Neuronal stem cell (in vitro differentiated cells): ENCODE data around the gene LRRTM3.

ENCODE experiments used
- DNase-seq: peaks from one replicate; pipeline ENCODE4 v3.0.0-alpha.2; 2013; ENCODE audit warnings: low spot score
- H2AFZ ChIP-seq: one replicate; pipeline ENCODE4 v1.6.1; 2013; ENCODE audit warnings: mild to moderate bottlenecking, low read length, inconsistent platforms
- H2AK5ac ChIP-seq: 2 replicates; pipeline ENCODE4 v1.6.1; 2013; ENCODE audit warnings: low read depth, mild to moderate bottlenecking, inconsistent platforms, low read length, moderate library complexity, mixed read lengths
- H2BK120ac ChIP-seq: 2 replicates; pipeline ENCODE4 v1.6.1; 2013; ENCODE audit warnings: low read depth, mild to moderate bottlenecking, inconsistent platforms, low read length, moderate library complexity, mixed read lengths
- H2BK12ac ChIP-seq: one replicate; pipeline ENCODE4 v1.6.1; 2013; ENCODE audit warnings: low read length, inconsistent platforms
- H2BK15ac ChIP-seq: 2 replicates; pipeline ENCODE4 v1.6.1; 2013; ENCODE audit warnings: mild to moderate bottlenecking, low read length, inconsistent platforms, mixed read lengths
- H2BK5ac ChIP-seq: one replicate; pipeline ENCODE4 v1.6.1; 2013; ENCODE audit warnings: inconsistent platforms, mild to moderate bottlenecking, low read length, moderate library complexity
- H3K14ac ChIP-seq: one replicate; pipeline ENCODE4 v1.6.1; 2013; ENCODE audit warnings: low read length, inconsistent platforms
- H3K18ac ChIP-seq: 2 replicates; pipeline ENCODE4 v1.6.1; 2013; ENCODE audit warnings: low read length, inconsistent platforms
- H3K23ac ChIP-seq: 2 replicates; pipeline ENCODE4 v1.6.1; 2013; ENCODE audit warnings: low read depth, mild to moderate bottlenecking, mixed read lengths, low read length, inconsistent platforms; ENCODE audit not compliant: poor library complexity
- H3K27ac ChIP-seq: replicated peaks from 3 replicates; pipeline ENCODE4 v1.5.1; 2013; ENCODE audit warnings: low read length, inconsistent platforms
- H3K27me3 ChIP-seq, 3 experiments: 2 replicates each; pipeline ENCODE4 v1.6.1; 2013; ENCODE audit warnings: low read length in 3 of 3, mild to moderate bottlenecking in 2 of 3, inconsistent platforms in 1 of 3, low read depth in 1 of 3, mixed read lengths in 1 of 3, moderate library complexity in 1 of 3; ENCODE audit not compliant: control insufficient read depth in 3 of 3, insufficient read depth in 3 of 3
- H3K36me3 ChIP-seq, 2 donors: replicated peaks in 1 of 2; 2 replicates each; pipeline ENCODE4 v1.6.1; 2013; ENCODE audit warnings: low read length in 2 of 2; ENCODE audit not compliant: control insufficient read depth in 2 of 2, insufficient read depth in 2 of 2
- H3K4ac ChIP-seq: 2 replicates; pipeline ENCODE4 v1.6.1; 2013; ENCODE audit warnings: inconsistent platforms, mild to moderate bottlenecking, low read length, moderate library complexity
- H3K4me1 ChIP-seq, 2 donors: 1 replicate in 1 of 2; 2 replicates in 1 of 2; pipeline ENCODE4 v1.6.1; 2013; ENCODE audit warnings: low read length in 2 of 2, low read depth in 1 of 2; ENCODE audit not compliant: control insufficient read depth in 2 of 2, insufficient read depth in 1 of 2
- H3K4me2 ChIP-seq: one replicate; pipeline ENCODE4 v1.6.1; 2013; ENCODE audit warnings: mild to moderate bottlenecking, low read length, inconsistent platforms; ENCODE audit not compliant: insufficient read depth, poor library complexity, severe bottlenecking
- H3K4me3 ChIP-seq, 2 donors: 2 replicates each; pipeline ENCODE4 v1.5.1; 2013; ENCODE audit warnings: low read length in 2 of 2, mild to moderate bottlenecking in 2 of 2, inconsistent platforms in 1 of 2, moderate library complexity in 1 of 2
- H3K79me1 ChIP-seq: one replicate; pipeline ENCODE4 v1.6.1; 2013; ENCODE audit warnings: low read depth, mild to moderate bottlenecking, inconsistent platforms, low read length, moderate library complexity
- H3K9ac ChIP-seq: one replicate; pipeline ENCODE4 v1.6.1; 2013; ENCODE audit warnings: mild to moderate bottlenecking, low read depth, low read length, inconsistent platforms; ENCODE audit not compliant: poor library complexity
- H3K9me3 ChIP-seq, 2 donors: replicated peaks in 1 of 2; 2 replicates each; pipeline versions ENCODE3 to v1.6.1; 2013; ENCODE audit warnings: low read length in 2 of 2, mild to moderate bottlenecking in 2 of 2, inconsistent platforms in 1 of 2, low read depth in 1 of 2, mixed read lengths in 1 of 2, moderate library complexity in 1 of 2; ENCODE audit not compliant: control insufficient read depth in 2 of 2, insufficient read depth in 1 of 2
- H4K8ac ChIP-seq: one replicate; pipeline ENCODE4 v1.6.1; 2013; ENCODE audit warnings: low read depth, mild to moderate bottlenecking, inconsistent platforms, low read length, moderate library complexity
- H4K91ac ChIP-seq: one replicate; pipeline ENCODE4 v1.6.1; 2013; ENCODE audit warnings: low read length, low read depth, mild to moderate bottlenecking, inconsistent platforms; ENCODE audit not compliant: poor library complexity
- WGBS, 2 donors: extraction: QIAGEN DNeasy Blood & Tissue Kit; methylation state at CpG; one replicate each; pipeline ENCODE4 v1.1.7; 2013; ENCODE audit warnings: missing lambda C conversion rate in 2 of 2, mixed read lengths in 1 of 2; ENCODE audit not compliant: insufficient read length in 2 of 2, insufficient replicate concordance in 1 of 2; ENCODE audit errors: extremely low coverage in 2 of 2; 5-methylcytosine and 5-hydroxymethylcytosine counted together

Gene LRRTM3

DNA sequence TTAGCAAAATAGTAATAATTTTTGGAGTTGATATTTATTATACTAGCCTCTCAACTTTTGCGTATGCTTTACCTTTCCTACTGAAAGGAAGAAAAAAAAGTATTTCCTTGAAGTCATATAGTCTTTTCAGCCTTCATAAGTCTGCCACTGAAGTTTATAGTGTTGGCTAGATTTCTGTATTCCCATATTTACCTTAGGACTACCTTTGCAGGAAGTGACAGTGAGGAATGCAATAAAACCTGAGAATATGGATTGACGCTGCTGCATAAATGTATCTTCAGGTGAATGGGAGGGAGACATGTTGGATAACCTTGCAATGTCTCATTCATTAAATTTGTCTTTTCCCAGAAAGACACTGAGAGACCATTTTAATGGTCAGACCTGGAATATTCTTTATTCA is 6.6 kb upstream of the LRRTM3 start:
- H3K27ac ChIP-seq = no peak overlapping the region
- H3K4me1 ChIP-seq = no peaks in the 10 kb centered on the region
- no peak overlapping the region for H2BK12ac ChIP-seq
- H3K4me3 ChIP-seq = no peak overlapping the region
- H2BK15ac ChIP-seq = no peak overlapping the region
- H2BK5ac ChIP-seq = no peak overlapping the region
- H3K9me3 ChIP-seq = no peaks in the 10 kb centered on the region
- no peak overlapping the region for H3K4ac ChIP-seq
- no peak overlapping the region for H2AFZ ChIP-seq
- WGBS, 2 donors = no CpG with 5 or more reads among the region's 2 CpGs
- no peak overlapping the region for H2AK5ac ChIP-seq
- H3K36me3 ChIP-seq = no peaks in the 10 kb centered on the region
- no peaks in the 10 kb centered on the region for H3K79me1 ChIP-seq
- H3K14ac ChIP-seq = no peak overlapping the region
- H3K9ac ChIP-seq = no peak overlapping the region
- H2BK120ac ChIP-seq = no peak overlapping the region
- H3K18ac ChIP-seq = no peak overlapping the region
- no peak for DNase-seq
- H3K23ac ChIP-seq = no peak overlapping the region
- H3K4me2 ChIP-seq = no peak overlapping the region
- no peaks in the 10 kb centered on the region for H3K27me3 ChIP-seq
- H4K8ac ChIP-seq = no peak overlapping the region
- H4K91ac ChIP-seq = no peak overlapping the region

DNA sequence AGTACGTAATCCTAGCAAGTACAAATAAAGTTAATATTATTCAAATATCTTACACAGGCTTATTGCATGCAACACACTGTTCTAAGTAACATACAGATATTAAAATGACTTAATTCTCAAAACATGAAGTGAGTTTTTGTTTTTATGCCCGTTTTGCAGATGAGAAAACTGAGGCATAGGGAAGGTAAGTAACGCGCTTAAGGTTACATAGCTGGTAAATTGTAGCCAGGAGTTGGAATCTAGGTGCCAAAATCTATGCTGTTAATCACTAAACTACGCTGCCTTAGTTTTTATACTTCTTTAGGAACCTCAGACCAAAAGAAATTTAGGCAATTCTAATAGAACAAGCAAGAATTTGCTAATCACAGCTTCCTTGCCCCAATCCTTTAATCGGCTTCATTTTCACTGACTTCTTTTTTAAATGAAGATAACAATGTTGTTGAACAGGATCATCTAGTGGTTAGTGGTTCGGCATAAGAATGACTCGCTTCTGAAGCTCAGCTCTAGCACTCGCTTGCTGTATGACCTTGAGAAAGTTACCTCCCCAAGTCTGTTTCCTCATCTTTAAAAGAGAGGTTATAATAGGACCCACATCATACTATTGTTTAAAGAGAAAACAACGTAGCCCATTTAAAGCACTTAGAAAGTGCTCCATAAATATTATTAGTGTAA is 1.0 kb upstream of the LRRTM3 start:
- Histone ChIP-seq H2BK12ac (no peak overlapping the region), H3K18ac (no peak overlapping the region), H3K27ac (no peak overlapping the region), H2AFZ (peak overlapping the region; percentile 77), H3K4me2 (no peak overlapping the region), H3K27me3 (peaks cover 0 to 9% (median 0%) of the 10 kb centered on the region in 3 experiments), H3K4me1 (peaks cover 5 to 16% of the 10 kb centered on the region in 2 donors), H3K9me3 (peaks cover 0 to 10% of the 10 kb centered on the region in 2 donors), H3K14ac (no peak overlapping the region), H2BK120ac (no peak overlapping the region), H3K36me3 (no peaks in the 10 kb centered on the region), H3K79me1 (no peaks in the 10 kb centered on the region), H3K4me3 (no peak overlapping the region), H3K23ac (no peak overlapping the region), H2AK5ac (no peak overlapping the region), H3K9ac (no peak overlapping the region), H2BK15ac (no peak overlapping the region), H4K91ac (no peak overlapping the region), H3K4ac (no peak overlapping the region), H2BK5ac (no peak overlapping the region), H4K8ac (no peak overlapping the region)
- no peak for DNase-seq
- no CpG with 5 or more reads among the region's 10 CpGs for WGBS, 2 donors

DNA sequence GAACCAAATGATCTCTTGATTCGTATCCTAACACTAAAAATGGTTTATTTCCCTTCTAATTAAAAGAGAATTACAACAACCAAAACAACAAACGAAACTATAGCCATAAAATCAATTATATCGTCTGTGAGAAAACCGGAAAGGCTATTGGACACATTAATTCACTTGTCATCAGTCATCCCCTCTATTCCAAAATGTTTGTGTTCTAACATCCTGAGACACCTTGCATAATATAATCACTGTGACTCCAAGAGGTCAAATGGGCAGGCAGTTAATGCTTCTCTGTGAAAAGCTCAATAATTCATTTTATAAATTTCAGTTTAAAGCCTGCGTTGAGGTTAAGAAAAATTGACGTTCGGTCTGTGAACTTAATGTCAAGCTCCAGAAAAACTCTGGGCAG is 463 bp upstream of the LRRTM3 start:
- Histone ChIP-seq H2BK120ac (no peak overlapping the region), H3K9me3 (peaks cover 0 to 10% of the 10 kb centered on the region in 2 donors), H3K4me2 (no peak overlapping the region), H3K14ac (no peak overlapping the region), H3K4me3 (peak overlapping the region in 1 of 2 donors; percentile 47), H3K36me3 (no peaks in the 10 kb centered on the region), H2AK5ac (no peak overlapping the region), H3K23ac (no peak overlapping the region), H3K18ac (no peak overlapping the region), H3K4ac (no peak overlapping the region), H3K27me3 (peaks cover 0 to 9% (median 0%) of the 10 kb centered on the region in 3 experiments), H4K91ac (no peak overlapping the region), H2BK15ac (no peak overlapping the region), H4K8ac (no peak overlapping the region), H2BK5ac (no peak overlapping the region), H3K79me1 (no peaks in the 10 kb centered on the region), H2BK12ac (no peak overlapping the region), H3K27ac (no peak overlapping the region), H3K9ac (no peak overlapping the region), H2AFZ (peak overlapping the region; percentile 77), H3K4me1 (peaks cover 5 to 16% of the 10 kb centered on the region in 2 donors)
- no peak for DNase-seq
- WGBS, 2 donors = no CpG with 5 or more reads among the region's 7 CpGs

DNA sequence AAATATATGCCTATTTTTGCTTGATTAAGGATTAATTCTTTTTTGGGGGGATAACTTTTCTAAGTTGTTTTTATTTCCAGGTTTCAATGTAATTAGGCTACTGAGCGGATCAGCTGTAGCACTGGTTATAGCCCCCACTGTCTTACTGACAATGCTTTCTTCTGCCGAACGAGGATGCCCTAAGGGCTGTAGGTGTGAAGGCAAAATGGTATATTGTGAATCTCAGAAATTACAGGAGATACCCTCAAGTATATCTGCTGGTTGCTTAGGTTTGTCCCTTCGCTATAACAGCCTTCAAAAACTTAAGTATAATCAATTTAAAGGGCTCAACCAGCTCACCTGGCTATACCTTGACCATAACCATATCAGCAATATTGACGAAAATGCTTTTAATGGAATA is 1.0 kb downstream of the LRRTM3 start:
- Histone ChIP-seq H3K4me2 (no peak overlapping the region), H3K4me1 (peaks cover 5 to 16% of the 10 kb centered on the region in 2 donors), H4K8ac (no peak overlapping the region), H3K79me1 (no peaks in the 10 kb centered on the region), H2BK5ac (no peak overlapping the region), H2AFZ (no peak overlapping the region), H3K18ac (no peak overlapping the region), H2BK120ac (no peak overlapping the region), H2AK5ac (no peak overlapping the region), H3K9me3 (peaks cover 0 to 10% of the 10 kb centered on the region in 2 donors), H3K23ac (no peak overlapping the region), H3K27ac (no peak overlapping the region), H2BK12ac (no peak overlapping the region), H3K9ac (no peak overlapping the region), H3K4me3 (peak overlapping the region in 1 of 2 donors; percentile 20), H3K36me3 (no peaks in the 10 kb centered on the region), H2BK15ac (no peak overlapping the region), H3K4ac (no peak overlapping the region), H3K27me3 (peaks cover 0 to 9% (median 0%) of the 10 kb centered on the region in 3 experiments), H4K91ac (no peak overlapping the region), H3K14ac (no peak overlapping the region)
- WGBS, 2 donors = no CpG with 5 or more reads among the region's 5 CpGs
- no peak for DNase-seq
